Stimulated activated CD4-positive, alpha-beta T cell treated with anti-CD3 and anti-CD28 coated beads, TNF-alpha, amount 100 ng/mL, for 4 hours (primary cell): Measurements from ENCODE around the gene MYO10.
"Not testable (repeated sequence)": the region's sequence is repeated elsewhere in the genome, so short reads cannot be mapped to it uniquely, and the experiment has no call there.

Source experiments
- DNase-seq, 3 experiments: peaks; one replicate each; pipeline ENCODE4 v3.0.0-alpha.2; 2020; ENCODE audit warnings: low read depth in 3 of 3

Gene MYO10

DNA sequence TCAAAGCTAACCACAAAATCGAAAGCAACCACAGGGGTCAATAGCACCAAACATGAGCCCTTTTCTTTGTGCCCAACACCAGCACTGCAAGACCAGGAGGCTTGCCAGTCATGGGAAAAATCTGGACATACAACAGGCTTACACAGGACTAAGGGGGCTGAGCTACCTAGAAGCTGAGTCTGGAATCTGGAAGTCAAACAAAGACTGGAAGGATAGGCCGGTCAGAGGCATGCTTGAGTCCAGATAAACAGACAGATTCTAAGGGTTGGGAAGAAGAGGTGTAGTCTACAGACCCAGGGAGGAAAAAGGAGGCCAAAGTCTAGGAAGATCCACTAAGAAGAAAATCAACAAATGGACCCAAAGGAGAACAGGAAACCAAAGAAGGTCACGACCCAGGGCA is 73.3 kb downstream of the MYO10 start:
- no peak for DNase-seq

DNA sequence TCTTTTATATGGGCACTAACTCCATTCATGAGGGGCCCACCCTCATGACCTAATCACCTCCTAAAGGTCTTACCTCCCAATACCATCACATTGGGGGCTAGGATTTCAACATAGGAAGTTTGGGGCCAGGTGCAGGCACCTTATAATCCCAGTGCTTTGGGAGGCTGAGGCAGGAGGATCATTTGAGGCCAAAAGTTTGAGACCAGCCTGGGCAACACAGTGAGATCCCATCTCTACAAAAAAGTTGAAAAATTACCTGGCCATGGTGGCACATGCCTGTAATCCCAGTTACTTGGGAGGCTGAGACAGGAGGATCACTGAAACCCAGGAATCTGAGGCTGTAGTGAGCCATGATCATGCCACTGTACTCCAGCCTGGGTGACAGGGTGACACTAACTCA is 76.7 kb downstream of the MYO10 start:
- no peak for DNase-seq

DNA sequence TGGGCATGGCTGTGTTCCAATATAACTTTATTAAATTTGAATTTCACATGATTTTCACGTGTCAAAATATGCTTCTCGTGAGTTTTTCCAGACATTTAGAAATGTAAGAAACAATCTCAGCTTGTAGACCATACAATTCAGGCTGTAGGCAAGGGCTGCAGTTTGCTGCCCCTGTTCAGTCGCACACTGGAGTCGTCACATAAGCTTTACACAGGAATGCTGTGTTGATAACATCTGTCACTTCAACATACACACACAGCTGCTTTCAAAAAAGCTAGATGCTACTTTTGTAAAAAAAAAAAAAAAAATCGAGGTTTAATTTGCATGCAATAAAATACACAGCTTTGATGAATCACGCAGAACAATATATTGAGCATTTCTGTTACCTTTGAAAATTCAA is 77.9 kb downstream of the MYO10 start:
- DNase-seq, result no peak

DNA sequence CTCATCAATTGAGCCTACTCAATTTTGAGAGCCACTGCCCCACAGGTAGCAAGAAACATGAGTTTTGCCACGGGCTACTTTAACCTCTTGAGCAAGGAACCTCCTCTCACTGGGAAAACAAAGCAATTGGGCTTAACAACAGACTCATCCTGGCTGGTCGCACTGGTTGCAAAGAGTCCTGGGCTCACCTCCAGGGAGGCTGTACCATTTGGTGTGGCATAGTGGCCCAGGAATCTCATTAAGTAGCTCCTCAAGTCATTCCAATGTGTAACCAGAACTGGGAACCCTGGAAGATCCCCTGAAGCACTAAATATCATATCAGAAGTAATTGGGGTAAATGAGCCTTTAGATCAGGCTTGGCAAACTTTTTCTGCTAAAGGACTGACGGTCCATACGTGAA is 78.5 kb downstream of the MYO10 start:
- DNase-seq, result no peak

DNA sequence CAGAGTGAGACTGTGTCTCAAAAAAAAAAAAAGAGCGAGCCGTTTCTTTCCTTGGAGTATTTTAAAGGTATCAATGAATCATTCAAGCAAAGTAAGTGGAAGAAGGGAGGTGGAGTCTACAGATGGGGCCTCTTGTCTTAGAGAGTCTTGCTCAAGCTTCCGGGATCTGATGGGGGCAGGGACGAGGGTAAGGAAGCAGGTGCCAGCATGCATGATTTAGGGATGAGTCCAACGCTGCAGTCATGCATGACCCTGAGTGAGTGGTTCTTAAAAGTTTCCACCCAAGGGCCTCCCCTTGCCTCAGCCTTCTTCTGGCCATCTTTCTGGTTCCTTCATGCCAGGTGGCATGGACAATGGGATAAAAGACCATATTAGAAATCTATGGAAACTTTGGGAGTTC is 79.6 kb downstream of the MYO10 start:
- no peak for DNase-seq

DNA sequence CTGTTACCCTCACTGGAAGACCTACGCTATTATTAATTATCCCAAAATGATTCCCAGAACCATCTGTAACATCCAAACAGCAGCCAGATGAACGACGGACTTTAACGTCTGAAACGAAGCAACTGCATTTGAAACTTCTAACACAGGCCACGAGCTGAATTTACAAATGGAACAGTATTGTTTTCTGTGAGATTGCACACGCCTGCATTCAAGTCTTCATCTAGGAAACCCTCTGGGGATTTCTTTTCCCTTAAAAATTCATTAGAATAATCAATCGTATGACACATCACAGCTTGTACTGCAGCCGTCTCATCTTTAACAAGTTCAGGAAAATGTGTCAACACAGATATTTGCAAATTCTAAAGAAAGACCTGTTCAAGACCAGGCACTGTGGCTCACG is 80.2 kb downstream of the MYO10 start:
- DNase-seq, result no peak

DNA sequence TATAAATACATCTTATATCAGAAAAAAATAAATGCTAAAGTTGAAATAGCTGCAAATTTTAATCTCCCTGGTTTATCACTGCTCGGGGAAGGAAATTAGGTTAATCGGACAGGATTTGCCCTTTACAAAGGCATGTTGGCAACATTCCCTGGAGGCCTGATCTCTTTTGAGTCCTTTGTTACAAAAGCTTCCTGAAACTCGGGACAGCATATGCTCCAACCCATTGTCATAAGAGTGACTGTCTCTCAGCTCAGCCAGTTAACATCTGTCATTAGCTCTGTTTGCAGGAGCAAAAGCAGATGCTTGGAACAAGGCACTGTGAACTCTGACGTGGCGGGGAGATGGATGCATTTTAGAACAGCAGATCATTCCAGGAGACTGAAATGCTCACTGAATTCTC is 80.6 kb downstream of the MYO10 start:
- DNase-seq, result no peak

DNA sequence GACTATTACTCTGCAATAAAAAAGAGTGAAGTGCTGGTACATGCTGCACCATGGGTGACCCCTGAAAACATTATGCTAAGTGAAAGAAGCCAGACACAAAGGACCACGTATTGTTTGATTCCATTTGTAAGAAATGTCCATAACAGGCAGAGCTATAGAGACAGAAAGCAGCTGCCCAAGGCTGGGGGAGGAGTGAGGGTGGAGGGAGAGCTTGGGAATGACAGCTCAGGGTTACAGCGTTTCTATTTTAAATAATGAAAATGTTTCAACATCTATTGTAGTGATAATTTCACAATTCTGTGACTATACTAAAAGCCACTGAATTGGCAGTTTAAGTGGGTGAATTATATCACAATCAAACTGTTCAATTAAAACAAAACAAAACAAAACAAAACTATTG is 81.7 kb downstream of the MYO10 start:
- DNase-seq, result no peak

DNA sequence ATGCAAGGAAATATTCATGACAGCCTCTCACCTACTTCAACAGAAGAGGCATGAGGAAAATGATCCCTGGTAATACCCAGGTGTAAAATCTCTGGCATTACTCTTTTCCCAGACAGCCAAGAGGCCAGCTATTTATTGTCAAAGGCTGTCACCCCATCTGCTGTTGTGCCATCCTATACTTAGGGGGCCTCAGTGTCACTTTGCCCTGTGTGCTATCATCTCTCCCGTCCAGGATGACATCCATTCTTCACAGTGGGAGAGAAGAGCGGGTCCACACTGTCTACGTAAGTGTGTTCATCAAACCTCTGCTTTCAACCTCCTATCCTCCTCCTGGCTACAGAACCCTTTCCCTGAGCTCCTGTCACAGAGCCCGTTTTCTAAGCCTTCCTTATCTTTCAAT is 82.6 kb downstream of the MYO10 start:
- DNase-seq, result no peak

DNA sequence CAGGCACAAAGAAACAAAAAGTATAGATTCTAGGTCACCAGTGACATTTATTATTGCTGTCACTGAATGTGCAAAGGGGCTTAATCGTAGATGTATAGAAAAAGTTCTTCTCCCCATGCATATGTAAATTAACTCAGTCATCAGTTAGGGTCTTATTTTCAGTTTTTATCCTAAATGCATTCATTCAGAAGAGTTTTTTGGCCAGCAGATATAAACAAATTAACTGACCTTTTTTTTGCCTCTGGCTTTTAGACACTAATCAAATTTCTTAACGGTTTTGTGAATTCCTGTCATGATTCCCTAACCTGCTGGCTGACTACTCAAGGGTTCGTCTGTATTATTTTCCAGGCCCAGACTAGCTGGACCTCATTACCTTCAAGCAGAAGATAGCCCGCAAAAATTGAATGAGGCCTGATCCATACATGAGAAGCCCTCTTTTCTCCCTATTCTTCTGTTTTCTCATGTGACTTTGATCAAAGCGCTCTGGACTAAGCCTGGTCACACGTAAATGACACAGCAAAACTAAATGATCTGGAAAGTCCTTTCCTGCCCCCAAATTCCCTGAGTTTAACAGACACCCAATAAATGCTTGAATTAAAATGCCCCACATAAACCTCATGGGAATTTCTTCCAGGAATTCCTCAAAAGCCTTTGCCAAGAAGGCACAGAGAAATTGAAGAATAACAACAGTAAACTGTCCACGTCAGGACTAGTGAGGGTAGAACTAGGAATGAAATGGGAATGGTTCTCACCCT is 83.7 kb downstream of the MYO10 start:
- no peak for DNase-seq

DNA sequence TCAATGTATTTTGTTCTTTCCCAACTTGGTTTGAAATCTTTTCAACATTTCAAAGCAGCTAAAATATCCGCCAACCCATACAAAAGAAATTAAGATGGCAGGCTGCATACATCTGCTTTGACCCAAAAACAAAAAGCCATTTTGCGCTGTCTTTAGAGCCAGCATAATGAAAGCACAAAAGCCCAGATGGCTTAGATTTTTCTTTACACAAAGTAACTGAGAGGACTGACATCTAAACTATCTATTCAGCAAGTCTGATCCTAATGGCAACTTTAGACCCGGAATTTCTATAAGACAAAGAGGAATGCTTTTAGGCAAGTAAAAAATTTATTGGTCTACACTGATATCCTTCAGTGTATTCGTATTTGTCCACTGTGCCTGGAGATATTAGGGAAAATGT is 86.3 kb downstream of the MYO10 start:
- DNase-seq, result no peak

DNA sequence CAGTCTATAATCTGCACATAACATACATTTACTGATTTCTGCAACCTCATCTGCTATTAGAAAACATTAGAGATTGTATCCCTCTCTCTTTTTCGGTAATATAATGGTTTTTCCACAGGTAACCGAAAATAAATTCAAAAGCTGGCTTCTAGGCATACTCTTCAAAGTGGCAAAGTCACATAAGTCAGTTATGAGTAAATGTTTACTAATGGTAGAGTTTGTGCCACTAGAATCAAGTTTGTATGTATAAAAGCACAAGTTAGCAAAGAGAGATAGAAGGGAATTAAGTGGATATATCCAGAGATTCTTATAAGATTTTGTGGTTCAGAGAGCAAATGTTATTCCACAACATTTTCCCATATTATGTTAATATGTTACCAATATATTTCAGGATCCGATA is 86.9 kb downstream of the MYO10 start:
- no peak for DNase-seq

DNA sequence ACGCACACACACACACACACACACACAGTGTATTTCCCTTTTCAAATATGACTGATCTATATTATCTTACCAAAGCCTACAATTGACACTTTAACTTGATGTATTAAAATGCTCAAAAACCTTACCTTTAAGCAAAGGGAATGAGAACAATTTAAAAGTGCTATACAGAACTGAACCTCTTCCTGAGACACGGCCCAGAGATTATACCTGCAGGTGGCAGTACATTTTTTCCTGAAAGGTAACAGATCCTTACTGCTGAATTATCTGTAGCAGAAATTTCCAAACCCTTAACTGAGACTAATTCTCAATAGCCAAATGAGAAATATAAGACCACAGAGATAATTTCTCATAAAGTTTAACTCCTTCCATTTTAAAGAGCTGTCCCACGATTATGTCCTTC is 91.1 kb downstream of the MYO10 start:
- DNase-seq, result no peak

DNA sequence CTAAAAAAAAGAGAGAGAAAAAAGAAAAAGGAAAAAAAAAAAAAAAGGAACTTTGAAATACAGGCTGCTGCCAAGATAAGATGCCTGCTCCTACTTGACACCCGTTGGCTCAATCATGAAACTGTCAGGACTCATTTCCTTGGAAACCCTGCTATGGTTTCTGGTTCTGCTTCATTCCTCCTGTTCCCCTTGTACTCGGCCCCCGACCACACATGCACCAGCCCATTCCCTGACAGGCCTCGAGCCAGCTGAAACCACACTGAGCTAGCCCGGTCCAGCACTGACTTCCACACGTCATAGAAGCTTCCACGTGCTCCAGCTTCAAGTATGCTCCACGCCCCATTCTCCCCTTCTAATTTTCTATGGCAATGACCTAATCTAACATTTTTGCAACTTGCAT is 93.2 kb downstream of the MYO10 start:
- DNase-seq, result no peak

DNA sequence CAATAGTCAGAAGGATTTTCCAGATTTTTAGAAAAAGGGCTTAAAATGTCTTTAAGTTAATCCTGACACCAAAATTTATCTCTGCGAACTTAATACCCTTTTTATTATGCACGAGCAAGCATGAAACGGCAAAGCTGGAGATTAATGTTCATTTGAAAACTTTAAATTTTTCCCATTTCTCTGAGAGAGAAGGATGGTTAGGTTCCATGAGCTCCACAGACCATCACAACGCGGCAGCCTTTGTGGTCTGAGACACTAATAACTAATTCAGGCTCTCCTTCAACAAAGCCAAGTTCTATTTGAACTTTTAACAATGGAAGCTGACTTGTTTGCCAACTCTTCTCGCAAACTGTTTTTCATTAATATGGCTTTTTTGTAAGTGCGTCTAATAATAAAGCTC is 94.7 kb downstream of the MYO10 start:
- no peak for DNase-seq

DNA sequence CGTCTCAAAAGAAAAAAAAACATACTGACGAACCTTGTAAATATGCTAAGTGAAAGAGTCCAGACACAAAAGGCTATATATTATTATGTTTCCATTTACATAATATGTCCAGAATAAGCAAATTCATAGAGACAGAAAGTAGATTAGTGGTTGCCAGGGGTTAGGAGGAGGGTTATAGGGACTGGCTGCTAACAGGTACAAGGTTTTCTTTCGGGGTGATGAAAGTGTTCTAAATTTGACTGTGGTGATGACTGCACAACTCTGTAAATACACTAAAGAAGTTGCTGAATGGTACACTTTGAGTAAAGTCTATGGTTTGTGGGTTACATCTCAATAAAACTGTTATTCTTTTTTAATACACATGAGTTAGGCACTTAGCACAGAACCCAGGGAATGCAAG is 98.8 kb downstream of the MYO10 start:
- DNase-seq, result no peak

DNA sequence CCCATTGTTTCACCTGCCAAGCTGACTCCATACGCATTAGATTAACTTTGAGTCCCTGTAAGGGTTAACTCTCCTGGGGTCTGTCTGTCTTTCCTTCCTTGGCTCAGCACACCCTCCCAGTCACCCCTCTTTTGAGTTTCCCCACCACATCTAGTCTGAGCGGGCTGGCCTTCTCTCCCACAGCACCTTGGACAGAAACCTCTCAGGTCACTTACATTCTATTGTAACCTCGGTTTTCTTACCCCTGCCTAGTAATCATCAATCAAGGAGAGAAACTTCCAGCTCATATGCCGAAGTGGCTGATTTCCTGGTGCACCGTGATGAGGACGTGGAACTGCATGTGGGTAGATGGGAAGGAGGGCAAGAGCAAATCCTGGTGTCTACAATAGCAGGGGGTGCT is 102.1 kb downstream of the MYO10 start:
- DNase-seq, result no peak

DNA sequence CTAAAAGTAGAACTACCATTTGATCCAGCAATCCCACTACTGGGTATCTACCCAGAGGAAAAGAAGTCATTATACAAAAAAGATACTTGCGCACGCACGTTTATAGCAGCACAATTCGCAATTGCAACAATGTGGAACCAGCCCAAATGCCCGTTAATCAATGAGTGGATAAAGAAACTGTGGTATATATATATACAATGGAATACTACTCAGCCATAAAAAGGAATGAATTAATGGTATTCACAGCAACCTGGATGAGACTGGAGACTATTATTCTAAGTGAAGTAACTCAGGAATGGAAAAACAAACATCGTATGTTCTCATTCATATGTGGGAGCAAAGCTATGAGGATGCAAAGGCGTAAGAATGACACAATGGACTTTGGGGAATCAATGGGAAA is 104.8 kb downstream of the MYO10 start:
- DNase-seq, result not testable (repeated sequence)

DNA sequence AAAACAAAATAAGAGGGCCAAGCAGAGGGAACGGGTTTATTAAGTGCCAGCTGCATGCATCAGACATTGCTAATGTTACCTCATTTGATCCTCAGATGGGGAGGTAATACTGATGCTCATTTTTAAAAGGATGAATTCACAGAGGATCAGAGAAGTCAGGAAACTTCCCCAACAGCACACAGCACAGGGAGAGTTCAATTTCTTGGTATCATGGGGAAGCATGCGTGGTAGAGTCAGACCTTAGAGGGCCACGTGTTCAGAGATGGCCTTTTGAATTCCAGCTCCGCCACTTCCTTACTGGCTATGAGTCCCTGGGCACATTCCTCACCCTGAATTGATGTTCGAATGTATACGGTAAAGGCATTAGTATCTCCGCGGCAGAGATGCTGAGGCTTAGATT is 108.3 kb downstream of the MYO10 start:
- DNase-seq, result no peak

DNA sequence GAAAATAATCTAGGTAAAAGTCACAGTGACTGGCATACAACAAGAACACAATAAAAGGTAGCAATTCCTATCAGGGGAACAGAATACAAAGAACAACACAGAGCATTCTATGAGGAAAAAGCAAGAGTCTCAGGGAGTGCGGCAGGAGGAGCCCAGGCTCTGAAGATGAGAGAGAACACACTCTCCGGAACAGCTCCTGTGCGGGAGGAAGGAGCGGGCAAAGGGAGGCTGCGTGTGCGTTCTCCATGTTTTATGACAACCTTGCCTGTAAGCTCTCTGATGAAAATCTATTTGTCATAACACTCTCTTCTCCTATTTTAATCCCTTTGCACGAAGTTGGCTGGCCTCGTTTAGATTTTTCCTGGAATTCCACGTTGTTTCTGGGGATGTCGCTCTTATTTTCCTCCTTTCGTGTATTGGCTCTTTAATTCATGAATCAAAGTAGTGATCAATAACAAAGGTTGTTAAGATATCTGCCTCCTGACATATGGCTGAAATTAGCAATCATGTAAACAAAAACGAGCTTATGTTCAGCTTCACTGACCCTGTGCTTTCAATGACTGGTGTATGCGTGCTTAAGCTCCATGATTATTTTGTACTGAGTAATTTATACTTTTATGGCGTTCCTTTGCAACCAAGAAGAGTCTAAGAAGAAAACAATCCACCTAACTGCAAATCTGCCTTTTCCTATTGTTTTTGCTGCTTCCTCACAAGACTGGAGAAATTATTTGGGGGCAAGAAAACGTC is 109.5 kb downstream of the MYO10 start:
- DNase-seq, result no peak

DNA sequence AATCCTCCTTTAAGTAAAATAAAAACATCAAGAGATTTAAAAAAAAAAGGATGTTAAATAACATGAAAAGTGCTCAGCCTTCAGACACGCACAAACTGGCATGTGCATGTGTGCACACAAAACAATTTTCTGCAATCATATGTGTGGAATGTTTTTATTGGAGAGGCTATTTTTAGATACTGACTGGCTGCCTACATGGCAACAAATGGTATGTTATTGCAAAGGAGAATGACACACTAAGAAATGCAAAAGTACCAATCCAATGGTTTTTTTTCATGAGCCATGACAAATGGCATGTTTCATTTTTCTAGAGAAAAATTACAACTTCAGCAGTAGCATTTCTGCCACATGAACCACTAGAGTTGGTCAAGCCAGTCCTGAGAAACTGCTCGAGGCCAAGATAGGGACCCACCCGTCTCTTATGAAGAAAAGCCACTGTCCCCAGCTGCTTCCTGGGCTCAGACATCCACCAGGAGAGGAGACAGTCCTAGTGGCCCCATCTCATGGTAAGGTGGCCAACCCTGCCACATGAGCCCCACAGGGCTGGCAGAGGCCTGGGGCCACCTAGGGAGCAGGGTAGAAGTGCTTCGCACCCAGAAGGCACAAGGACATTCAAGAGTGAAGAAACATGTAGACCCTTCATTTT is 116.4 kb downstream of the MYO10 start:
- no peak for DNase-seq

DNA sequence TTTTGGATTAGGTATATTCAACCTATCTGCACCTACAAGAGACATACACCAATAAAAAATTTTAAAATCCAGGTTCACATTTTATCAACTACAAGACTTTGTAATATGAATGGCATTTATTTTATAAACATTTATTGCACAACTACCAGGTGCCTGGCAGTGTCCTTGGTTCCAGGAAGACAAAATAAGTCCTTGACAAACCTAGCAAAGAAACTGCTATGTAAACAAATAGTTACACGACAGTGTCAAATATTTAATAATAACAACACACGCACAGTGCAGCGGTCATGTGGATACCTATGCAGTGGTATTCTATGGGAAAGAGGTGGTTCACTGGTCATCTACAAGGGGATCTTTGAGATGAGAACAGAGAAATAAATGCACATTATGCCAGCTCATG is 120.7 kb downstream of the MYO10 start:
- DNase-seq, result no peak

DNA sequence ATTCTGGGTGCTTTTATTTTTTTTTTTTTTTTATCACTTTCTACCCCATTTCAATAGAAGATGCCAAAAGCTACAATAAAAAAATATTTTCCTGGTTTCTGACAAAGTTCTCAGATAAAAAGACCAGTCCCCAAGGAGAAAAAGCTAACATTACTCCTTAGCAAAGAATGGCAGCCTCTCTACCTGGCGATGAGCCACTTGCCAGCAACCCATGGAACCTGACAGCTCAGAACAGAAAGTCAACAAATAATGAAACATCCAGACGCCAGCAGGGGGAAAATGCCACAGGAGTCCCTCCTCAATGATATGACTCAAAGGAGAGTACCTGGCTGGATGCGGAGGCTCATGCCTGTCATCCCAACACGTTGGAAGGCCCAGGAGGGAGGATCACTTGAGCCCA is 123.2 kb downstream of the MYO10 start:
- DNase-seq, result no peak
